ENCODE data around the gene ARHGAP8.

DNA sequence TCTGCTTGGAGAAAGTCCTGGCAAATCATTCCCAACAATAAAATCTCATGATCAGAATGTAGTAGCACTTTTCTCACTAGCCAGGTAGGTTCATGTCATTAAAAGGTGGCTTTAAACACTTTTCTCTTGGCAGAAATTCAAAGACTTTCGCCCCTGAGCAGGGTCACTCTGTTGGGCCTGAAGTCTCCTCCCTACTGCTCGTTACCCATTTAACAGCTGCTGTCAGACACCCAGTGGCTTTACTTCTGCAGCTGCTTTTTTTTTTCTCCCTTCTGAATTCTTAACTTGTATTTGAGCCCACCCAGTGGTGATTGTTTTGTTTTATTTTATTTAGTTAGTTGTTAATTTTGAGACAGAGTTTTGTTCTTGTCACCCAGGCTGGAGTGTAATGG lies 25.0 kb downstream of the ARHGAP8 start:
- TF ChIP-seq CTCF (IDR thresholded peaks at IDR 0.05; ENCODE audit: insufficient read depth, low read depth, low read length), result no peak
- TF ChIP-seq EZH2 (IDR thresholded peaks at IDR 0.05; ENCODE audit: insufficient read depth, low read length), result no peak
